Bone marrow (tissue), 2 donors: ENCODE results near the gene CHIC2.

Experiments
- DNase-seq, 2 donors: peaks; one replicate each; lab custom pipeline; 2025; lab: John Stamatoyannopoulos, UW

CHIC2 gene

DNA sequence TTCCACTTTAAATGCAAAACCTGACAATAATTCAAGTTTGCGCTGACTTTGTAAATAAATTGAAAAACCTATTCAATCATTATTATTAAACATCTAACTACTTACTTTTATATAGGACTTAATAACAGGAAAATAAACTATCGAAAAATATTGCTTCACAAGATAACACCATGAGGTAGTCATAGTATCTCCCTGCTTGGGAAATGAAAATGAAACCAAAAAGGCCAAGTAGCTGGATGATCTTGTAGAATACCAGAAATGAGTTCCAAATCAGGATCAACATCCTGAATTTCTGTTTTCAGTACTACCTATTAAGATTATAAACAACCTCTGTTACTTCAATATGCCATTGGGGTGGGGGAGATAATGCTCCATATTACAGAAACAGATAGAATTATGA, 58.9 kb downstream of the CHIC2 start:
- peak in 1 of 2 donors; percentile 23 for DNase-seq

DNA sequence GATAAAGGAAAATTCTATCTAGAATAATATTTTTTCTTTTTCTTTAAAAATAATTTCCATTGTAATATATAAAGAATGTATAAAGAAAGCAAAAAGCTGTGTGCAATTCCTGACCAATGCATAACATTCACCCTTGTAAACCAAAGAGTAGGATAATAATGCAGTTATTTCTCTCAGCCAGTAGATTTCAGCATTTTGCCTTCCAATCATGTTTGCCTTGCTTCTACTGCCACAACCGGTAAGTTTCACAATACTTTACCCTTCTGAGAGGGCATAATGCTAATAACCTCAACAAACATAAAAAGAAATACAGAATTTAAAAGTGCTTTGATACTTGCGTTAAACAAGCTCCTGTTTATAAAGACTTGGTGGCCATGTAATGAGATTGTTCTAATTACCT, 59.9 kb downstream of the CHIC2 start:
- no peak for DNase-seq

DNA sequence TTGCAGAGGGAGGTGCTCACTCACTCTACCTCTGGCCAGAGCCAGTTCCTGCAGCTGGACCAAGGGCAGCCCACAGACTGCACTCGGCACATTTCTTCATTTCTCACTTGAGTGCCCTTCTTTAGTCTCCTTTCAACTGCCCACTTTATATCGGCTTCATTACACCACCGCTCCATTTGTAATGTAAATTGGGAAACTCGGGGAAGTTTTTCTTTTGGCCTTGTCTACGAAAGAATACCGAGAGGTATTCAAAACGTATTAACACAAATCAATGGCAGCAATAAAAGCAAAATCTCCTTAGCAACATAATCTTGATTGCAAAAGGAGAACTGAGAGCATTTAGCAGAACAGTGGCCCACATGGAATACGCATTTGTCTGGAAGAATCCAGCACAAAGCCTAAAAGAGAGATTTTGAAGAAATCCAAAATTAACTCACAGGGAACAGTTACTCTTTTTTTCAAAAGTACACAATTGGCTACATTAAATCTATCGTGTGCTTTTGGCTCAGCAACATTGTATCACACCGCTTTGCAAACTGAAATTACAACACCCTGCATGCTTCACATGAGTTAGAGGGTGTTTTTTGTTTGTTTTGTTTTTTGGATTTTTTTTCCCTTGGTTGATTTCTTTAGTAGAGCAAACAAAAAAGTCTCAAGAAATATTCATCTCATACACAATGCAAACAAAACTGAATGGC, 62.6 kb downstream of the CHIC2 start:
- DNase-seq, result no peak

DNA sequence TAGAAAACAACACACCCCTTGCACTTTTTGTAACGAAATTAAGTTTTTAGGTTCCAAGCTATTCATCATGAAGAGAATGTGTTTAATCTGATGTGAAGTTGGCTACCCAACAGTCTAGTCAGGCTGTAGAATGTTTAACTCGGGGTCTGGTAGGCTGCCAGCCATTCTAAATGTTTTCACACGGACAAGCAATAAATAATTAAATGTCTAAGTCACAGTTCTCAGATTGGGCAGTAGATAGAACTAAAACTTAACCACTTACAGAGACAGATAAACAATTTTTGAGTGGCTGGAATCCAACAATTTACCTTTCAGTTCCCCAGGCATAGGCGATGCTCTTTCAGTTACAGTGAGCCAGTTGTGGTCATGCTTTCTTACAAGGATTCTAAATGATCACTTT, 66.5 kb downstream of the CHIC2 start:
- no peak for DNase-seq

DNA sequence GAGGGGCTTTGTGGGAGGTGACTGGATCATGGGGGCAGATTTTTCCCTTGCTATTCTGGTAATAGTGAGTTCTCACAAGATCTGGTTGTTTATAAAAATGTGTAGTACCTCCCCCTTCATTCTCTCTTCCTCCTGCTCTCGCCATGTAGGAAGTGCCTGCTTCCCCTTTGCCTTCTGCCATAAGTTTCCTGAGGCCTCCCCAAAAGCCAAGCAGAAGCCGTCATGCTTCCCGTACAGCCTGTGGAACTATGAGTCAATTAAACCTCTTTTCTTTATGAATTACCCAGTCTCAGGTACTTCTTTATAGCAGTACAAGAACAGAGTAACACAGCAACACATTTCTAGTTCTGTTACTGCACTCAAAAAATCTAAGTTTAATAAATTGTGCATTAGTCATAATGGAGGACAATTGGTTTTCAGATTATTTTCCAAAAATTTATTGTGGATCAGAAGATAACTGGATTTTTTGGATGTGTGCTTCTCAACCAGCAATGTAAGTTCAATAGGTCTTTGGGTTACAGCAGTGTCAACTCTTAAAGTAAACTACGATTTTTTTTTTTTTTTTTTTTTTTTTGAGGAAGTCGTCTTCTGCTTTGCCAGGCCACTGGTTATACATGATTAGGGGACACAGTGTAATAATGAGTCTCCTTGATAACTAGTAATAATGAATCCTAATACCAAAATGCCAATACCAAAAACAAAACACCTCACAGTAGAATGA, 69.9 kb downstream of the CHIC2 start:
- DNase-seq, result peak; percentile 4 to 95

DNA sequence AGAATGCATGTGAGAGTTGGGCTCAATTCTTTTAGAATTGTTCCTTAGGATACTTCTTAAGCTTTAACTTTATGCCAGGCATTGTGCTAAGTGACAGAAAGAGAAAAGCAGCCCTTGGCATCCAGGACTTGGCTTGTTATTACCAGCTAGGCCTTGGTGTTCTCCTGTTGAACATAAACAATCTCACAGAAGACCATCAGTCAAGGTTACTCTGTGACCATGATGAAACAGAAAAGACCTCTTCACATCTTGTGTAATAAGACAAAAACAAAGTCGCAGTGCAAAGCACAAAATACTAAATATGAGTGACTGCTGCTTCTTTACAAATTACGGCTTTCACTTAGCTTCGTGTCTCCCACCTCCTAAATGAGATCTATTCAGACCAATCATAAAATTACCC, 71.6 kb downstream of the CHIC2 start:
- no peak for DNase-seq

DNA sequence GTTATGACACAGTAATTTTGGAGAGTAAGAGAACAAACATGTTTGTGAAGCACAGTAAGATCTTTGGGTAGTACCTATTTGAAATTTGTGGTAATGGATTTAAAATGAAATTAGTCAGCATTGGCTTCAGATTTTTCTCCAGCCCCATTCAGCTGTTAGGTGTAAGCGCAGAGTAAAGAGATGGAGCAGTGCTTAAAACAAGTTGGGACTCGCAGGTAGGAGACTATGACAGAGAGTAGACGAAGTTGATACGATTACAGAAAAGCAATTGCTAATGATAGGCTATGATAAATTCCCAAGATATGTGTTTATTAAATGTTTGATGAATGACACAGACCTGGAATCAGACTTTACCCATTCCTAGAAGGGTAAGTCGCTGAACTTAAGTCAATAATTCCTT, 72.6 kb downstream of the CHIC2 start:
- DNase-seq, result no peak

DNA sequence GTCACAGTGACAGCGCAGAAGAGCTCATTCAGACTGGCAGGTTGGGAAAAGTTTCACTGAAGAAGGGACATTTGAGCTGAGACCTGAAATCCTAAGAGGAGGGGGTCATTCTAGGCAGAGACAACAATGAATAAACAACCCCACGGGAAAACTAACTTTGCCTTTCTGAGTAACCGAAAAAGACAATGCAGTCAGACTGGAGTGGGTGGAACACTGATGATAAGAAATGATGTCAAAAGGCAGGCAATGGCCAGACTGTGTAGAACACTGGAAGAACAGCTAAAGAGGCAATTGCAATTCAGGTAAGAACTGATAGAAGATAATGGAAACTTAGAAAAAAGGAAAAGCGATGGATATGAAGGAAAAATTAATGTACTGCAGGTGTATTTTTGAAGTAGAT, 73.8 kb downstream of the CHIC2 start:
- DNase-seq, result no peak

DNA sequence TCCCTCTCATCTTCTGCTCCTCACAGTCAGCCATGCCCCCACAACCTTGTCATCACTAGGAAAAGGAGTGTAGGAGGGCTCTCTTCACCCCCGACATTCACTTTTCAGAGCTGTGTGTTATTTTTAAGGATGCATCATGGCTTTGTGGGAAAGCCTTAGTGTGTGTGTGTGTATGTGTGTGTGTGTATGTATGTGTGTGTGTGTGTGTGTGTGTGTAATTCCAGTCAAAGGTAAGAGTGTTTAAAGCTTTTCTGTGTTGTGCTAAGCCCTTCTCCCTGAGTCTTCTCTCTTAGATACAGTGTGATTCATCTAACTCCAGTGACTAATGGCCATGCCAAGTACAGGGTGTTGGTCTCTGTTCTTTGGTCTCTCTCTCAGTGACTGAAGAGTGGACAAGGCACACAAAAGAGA, 76.6 kb downstream of the CHIC2 start:
- DNase-seq, result no peak

DNA sequence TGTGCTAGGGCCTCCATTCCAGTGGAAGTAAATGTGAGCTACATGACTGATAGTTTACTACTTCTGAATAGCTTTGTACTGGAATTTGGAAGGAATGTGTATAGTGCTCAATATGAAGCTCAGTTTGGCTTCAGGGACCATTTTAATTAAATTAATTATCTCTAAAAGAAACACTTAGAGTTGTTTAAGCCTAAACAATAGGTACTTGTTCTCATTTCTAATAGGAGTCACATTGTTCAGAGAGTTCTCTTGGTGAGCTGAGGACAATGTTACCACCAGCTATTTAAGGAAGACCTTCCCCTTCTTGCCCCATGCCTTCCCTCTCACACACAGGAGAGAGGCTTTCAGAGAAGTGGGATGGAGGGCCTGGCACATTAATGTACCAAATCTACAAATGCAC, 78.3 kb downstream of the CHIC2 start:
- no peak for DNase-seq

DNA sequence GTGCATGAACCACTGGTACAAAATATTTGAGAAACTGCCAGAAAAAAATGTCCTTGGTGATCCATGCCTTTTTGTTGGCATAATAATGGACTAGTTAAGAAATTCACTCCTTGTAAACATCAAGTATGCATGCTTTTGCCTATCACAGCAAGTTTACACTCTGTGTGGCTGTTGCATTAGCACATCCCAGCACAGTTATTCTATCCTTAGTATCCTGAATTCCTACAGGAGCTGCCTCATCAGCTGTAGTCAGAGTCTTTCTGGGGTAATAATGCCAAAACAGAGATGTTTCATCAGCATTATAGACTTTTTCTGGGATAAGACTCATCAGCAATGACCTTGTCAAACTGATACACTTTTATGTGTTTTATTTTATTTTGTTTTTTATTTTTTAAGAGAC, 82.8 kb downstream of the CHIC2 start:
- DNase-seq, result no peak

DNA sequence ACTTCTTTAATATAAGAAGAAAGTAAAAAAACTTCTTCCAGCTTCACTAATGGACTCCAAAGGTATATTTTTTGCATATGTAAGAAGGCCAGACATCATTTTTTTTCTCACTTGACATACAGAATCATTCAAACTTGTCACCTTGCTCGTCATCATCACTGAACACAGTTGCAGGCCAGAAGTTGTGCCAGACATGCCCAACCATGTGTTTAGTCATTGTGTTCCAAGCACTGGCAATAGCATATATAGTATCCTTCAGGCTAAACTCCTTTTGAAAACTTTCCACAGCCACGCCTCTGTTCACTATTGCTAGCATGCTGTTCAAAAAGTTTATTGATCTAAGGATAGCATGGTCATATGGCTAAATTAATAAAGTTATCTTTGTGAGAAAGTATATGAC, 83.3 kb downstream of the CHIC2 start:
- no peak for DNase-seq

DNA sequence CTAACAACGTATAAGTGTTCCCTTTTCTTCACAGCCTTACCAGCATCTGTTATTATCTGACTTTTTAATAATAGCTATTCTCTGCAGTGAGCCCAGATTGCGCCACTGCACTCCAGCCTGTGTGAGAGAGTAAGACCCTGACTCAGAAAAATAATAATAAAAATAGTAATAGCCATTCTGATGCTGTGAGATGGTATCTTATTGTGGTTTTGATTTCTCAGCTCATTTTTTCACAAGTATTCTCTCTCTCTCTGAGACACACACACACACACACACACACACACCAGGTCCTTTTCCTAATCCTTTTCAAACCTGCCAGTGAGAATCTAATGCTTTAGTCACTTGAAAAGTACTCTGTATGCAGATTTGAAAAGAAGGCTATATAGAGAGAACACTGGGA, 89.8 kb downstream of the CHIC2 start:
- DNase-seq, result no peak

DNA sequence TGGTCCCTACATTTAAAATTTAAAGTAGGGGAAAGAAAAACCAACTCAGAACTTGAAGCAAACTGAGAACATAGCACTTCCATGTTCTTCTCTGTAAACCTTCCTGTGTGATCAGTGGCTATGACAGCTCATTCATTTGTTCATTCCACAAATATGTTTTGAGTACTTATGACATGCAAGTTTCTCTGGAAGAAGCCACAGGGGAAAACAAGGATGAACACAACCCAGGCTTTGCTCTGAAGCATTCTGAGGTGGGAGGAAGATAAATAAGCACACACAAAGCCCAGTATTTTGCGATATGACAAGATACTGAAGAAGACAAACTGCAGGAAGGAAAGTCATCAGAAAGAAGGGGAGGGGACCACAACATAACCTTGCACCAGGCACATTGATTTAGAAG, 96.4 kb downstream of the CHIC2 start:
- DNase-seq, result no peak

DNA sequence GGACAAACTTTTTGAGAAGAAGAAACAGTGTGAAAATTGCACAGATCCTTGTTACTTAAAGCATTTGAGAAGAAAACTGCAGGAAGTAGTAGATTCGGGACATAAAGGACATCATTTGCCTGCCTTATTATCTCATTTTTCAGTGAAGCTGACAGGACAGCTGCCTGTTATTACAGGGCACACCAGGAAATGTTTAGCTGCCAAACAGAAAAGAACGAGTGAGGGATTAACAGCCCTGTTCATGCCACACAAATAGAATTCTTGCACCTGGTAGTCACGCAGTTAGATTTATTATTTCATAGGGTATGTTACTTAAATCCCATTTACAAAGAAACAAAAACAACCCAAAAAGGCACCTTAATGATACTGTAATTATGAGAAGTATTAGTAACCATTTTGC, 100.6 kb downstream of the CHIC2 start:
- no peak for DNase-seq

DNA sequence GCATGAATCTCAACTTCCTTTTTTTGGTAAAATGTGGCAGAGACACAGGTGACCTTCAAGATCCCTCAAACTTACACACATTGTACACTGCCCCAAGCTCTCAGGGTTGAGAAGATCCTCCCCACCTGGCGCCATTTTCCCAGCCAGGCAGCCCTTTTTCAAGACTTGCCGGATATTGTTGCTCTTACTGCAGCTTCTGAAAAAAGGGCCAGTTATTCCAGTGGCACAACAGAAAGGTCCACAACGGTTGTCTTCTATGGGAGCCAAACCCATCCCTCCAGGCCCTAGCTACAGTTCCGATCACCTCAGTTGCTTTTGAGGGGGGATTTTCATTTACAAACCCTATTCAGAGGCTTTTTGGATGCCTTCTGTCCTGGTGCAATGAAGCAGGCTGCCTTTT, 101.1 kb downstream of the CHIC2 start:
- no peak for DNase-seq

DNA sequence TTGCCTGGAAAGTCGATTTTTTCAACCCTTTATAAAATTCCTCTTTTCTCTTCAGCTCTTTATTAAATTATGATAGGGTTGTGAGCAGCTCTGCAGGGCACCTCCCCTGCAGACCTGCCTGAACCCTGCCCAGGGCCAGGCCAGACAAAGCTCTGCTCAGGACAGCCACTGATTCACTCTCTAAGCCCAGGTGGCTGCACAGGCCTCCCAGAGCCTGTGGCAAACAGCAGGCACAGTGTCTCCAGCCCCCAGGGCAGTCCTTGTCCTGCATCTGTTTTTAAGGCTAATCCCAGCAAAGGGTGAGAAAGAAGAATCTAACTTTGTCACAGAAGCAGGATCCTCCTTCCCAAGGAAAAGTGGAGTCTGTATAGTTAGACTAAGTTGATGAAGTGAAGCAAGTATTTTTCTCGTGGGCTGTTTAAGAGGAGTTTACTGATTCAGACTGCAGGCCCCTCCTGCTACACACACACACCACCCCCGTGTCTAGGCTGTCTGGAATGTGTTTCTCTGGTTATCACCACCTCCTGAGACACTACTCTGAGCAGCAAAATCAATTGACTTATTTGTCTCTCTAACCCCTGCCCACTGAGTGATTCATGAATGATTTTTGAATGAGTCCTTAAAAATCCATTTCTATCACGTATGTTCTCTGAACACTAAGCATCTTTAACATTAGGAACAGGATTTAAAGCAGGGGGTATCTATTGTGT, 101.7 kb downstream of the CHIC2 start:
- no peak for DNase-seq

DNA sequence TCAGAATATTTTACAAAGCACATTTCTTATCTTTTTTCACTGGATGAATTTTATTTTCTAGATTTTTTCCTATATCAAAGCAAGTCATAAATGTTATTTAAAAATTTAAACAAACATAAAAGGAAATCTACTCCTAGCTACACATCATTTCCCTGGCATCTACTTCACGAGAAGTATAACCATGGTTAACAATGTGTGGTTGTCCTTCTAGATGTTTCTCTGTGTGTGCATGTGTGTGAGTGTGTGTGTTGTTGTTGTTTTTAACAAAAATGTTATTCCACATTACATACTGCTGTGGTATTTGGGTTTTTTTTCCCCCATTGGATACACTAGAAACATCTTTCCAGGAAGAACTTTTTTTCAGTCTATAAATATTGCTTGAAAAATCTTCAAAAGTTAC, 103.1 kb downstream of the CHIC2 start:
- DNase-seq, result no peak

DNA sequence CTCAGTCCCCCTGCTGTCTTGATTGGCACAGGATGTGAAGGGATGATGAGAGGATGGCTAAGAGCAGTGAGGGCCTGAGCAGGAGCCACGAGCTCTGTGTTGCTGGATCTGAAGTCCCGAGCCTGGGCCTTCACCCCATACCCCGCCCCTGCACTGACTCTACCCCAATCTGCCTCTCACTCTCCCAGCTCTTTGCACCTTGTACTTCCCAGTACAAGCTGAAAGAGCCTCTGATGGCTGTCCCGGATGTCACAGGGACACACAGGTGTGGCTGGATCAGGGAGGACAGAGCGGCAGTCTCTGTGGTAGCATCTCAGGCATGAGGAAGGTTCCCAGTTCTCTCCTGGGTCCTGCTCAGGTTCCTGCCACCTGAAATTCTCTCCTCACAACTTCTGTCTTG, 103.6 kb downstream of the CHIC2 start:
- DNase-seq, result no peak
